ENCODE measurements around the gene SEL1L3.
"Not testable (repeated sequence)": the region's sequence is repeated elsewhere in the genome, so short reads cannot be mapped to it uniquely, and the experiment has no call there.

SEL1L3 gene

DNA sequence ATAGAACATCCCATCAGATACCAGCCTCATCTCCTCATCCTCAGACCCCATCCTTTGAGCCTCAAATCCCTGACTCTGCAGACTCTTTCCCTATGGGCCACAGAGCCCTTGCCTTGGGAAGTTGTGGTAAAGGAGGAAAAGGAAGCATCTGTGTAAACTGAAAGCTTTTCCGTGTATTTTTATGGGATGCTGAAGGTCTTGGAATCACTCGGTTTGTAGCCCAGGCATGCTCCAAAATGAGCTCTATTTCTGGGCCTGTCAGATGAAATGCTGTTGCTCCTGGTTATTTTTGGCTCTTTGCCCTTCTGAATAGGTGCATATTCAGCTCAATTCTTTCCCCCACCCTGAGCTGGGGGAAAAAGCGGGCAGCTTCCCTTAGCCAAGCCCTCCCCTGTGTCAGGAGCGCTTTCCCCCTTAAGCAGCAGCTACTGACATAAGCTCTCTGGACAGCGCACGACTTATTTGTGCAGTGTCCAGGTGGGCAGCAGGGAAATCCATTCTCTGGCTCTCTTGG, 5.0 kb upstream of the SEL1L3 start:
- no peak for TF ChIP-seq ZFX (IDR thresholded peaks at IDR 0.05; ENCODE audit: borderline replicate concordance)
- TF ChIP-seq, protein P1, sequence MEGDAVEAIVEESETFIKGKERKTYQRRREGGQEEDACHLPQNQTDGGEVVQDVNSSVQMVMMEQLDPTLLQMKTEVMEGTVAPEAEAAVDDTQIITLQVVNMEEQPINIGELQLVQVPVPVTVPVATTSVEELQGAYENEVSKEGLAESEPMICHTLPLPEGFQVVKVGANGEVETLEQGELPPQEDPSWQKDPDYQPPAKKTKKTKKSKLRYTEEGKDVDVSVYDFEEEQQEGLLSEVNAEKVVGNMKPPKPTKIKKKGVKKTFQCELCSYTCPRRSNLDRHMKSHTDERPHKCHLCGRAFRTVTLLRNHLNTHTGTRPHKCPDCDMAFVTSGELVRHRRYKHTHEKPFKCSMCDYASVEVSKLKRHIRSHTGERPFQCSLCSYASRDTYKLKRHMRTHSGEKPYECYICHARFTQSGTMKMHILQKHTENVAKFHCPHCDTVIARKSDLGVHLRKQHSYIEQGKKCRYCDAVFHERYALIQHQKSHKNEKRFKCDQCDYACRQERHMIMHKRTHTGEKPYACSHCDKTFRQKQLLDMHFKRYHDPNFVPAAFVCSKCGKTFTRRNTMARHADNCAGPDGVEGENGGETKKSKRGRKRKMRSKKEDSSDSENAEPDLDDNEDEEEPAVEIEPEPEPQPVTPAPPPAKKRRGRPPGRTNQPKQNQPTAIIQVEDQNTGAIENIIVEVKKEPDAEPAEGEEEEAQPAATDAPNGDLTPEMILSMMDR (IDR thresholded peaks at IDR 0.05): no peak
- H3K27ac ChIP-seq: no peak overlapping the region

DNA sequence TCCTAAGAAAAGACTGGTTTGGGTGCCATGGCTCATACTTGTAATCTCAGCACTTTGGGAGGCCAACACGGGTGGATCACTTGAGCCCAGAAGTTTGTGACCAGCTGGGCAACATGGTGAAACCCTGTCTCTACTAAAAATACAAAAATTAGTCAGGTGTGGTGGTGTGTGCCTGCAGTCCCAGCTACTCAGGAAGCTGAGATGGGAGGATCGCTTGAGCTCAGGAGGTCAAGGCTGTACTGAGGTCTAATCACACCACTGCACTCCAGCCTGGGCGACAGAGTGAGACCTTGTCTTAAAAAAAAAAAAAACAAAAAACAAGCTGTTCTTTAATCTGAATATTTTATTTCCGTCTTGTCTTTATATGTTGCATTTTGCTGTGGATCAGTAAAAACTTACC, 3.6 kb upstream of the SEL1L3 start:
- not testable (repeated sequence) for H3K27ac ChIP-seq

DNA sequence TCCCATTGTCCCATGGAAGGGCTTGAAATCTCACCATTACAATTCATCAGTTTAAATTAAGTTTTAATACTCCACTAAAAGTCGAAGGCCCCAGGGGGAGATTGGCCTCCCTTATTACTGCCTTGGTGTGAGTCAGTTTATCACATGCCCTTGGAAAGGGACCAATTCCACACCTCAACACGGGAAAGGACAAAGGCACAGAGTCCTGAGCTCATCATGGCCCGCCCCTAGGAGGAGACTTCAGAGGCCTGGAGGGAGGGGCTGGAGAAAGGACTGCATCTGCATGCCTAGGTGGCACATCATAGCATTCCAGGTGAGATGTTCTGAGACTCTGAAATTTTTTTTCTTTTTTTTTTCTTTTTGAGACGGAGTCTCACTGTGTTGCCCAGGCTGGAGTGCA, 2.8 kb upstream of the SEL1L3 start:
- no peak overlapping the region for H3K27ac ChIP-seq
- TF ChIP-seq, protein P1 (IDR thresholded peaks at IDR 0.05): no peak
- TF ChIP-seq ZFX (IDR thresholded peaks at IDR 0.05; ENCODE audit: borderline replicate concordance): no peak

DNA sequence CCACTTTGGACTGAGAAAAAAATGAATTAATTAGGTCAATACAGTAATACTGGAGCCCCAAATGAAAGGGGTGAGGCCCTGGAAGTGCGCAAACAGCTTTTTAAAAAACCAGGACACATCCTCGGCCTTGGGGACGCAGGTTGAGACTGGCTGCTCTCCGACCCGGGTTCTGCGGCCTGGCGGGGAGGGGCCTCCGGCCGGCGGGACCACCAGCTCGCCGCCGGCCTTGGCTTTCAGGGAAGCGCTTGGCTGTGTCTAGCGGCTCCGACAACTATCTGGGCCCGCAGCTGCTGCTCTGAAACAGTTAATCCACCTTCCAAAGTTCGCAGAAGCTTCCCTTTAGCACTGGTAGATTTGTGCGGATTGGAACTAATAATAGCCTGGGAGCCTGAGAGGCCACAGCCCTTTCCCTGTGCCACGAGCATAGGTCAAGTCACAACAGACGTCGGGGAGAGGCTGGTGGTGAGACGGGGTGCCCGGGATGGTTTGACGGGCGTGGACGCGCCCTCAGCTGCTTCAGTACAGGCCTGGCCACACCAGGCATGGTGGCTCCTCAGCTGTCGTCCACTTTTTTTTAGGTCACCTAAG, 1.1 kb upstream of the SEL1L3 start:
- TF ChIP-seq, protein P1 (IDR thresholded peaks at IDR 0.05): no peak
- no peak for TF ChIP-seq ZFX (IDR thresholded peaks at IDR 0.05; ENCODE audit: borderline replicate concordance)
- peak overlapping the region; percentile 12; the same call in 1 of the 2 replicates for H3K27ac ChIP-seq

DNA sequence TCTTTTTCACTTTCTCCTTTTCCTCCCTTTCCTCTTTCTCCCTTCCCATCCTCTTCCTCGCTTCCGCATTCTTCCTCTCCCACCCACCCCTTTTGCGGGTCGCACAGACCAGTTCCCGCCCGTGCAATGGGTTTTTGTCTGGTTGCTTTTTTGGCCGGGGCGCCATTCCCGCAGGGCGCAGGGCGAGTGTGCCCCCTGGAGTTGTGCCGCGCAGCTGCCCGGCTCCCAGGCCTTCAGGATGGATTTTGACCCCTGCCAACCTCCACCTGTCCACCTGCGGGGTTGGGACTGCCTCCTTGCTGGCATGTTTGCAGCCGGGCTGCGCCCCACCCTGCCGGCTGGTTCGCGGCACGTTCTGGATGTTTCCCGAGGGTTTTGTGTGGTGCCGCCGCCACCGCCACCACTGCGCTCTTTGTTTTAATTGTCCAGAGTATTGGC, 578 bp upstream of the SEL1L3 start:
- TF ChIP-seq ZFX (IDR thresholded peaks at IDR 0.05; ENCODE audit: borderline replicate concordance): no peak
- TF ChIP-seq, protein P1 (IDR thresholded peaks at IDR 0.05): no peak
- no peak overlapping the region for H3K27ac ChIP-seq

DNA sequence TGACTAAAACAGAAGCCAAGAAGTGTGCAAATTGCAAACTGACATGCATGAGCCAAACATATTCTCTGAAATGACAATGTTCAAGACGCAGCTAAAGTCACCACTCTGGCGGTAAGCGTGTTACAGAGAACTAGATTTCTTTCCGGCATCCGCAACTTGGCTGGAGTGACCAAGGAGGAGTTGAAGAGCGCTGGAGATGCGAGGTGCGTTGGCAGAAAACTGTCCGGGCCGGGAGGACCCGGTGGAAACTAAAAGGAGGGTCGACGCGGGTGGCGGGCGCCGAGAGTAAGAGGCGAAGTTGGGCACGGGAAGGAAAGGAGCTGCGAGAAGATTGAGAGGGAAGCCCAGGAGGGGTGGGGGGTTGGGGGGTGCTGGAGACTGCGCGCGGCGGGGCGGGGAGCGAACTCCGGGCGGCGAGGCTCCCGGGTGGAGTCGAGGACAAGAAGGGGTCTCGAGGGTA, 807 bp downstream of the SEL1L3 start:
- TF ChIP-seq, protein P1 (IDR thresholded peaks at IDR 0.05): no peak
- TF ChIP-seq ZFX (IDR thresholded peaks at IDR 0.05; ENCODE audit: borderline replicate concordance): no peak
- H3K27ac ChIP-seq: peak overlapping the region; percentile 31; the same call in 1 of the 2 replicates

DNA sequence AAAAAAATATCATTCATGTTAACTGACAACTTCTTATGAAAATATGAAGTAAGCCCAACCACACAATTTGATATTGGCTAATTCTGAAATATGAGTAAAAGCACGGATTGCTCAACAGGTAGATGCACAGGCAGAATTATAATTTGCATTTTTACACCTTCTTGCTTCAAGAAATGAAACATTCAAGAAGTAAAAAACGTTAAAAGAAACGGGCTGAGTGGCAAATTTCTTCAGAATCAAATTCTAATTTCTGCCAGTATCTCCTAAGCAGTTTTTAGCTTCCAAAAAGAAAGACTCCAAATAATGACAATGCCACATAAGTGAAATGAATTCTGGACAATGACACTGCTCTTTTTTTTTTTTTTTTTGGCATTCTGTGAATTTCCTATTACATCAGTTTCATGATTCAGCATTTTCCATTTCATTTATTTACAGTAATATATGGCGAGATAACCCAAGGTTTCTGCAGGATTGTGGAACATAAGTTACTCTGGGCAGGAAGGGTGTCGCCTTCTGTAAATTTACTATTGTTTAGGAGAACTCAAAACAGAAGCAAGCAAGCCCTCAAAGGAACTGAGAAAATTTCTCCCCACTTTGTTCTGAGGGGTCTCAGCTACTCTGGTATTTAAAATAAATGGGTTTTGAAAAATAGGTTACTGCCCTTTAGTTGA, 1.4 kb downstream of the SEL1L3 start:
- no peak for TF ChIP-seq ZFX (IDR thresholded peaks at IDR 0.05; ENCODE audit: borderline replicate concordance)
- TF ChIP-seq, protein P1 (IDR thresholded peaks at IDR 0.05): no peak
- no peak overlapping the region for H3K27ac ChIP-seq
